SK-N-MC (cell line): ENCODE measurements around the gene CEACAM8.
"Not testable (repeated sequence)": the region's sequence is repeated elsewhere in the genome, so short reads cannot be mapped to it uniquely, and the experiment has no call there.

ENCODE experiments used
- DNase-seq: peaks from one replicate; pipeline ENCODE4 v3.0.0-alpha.2; 2011; ENCODE audit warnings: low read depth, low spot score
- H3K27ac ChIP-seq: fragments of 200-600 bp; sonication (generic); 2 replicates; pipeline ENCODE4 v1.5.1; 2016; ENCODE audit warnings: mixed run types
- H3K36me3 ChIP-seq: fragments of 200-600 bp; sonication (generic); 2 replicates; pipeline ENCODE4 v1.6.1; 2017; ENCODE audit warnings: antibody characterized with exemption, low read length, mixed read lengths; ENCODE audit not compliant: insufficient read depth
- H3K4me3 ChIP-seq: fragments of 200-600 bp; sonication (generic); 2 replicates; pipeline ENCODE4 v1.5.1; 2016
- H3K9ac ChIP-seq: fragments of 200-600 bp; sonication (generic); 2 replicates; pipeline ENCODE4 v1.8.0; 2017; ENCODE audit warnings: mixed run types, mixed read lengths; ENCODE audit not compliant: insufficient read length
- H3K9me3 ChIP-seq: fragments of 200-600 bp; sonication (generic); 2 replicates; pipeline ENCODE4 v1.6.1; 2017; ENCODE audit warnings: low read depth, mild to moderate bottlenecking, antibody characterized with exemption, low read length, moderate library complexity, mixed read lengths
- EZH2 ChIP-seq: fragments of 200-600 bp; sonication (generic); IDR thresholded peaks from one replicate; pipeline ENCODE4 v1.6.1; 2017; ENCODE audit warnings: antibody characterized with exemption
- FOXP2 ChIP-seq: optimal IDR thresholded peaks from 2 replicates; pipeline ENCODE3; 2011; ENCODE audit warnings: mild to moderate bottlenecking, moderate library complexity; ENCODE audit not compliant: insufficient read depth; ENCODE audit errors: extremely low read length, control extremely low read depth
- POLR2AphosphoS5 ChIP-seq: IDR thresholded peaks from 2 replicates; pipeline ENCODE4 v1.6.1; 2012; ENCODE audit warnings: mild to moderate bottlenecking, low read depth, low read length, borderline replicate concordance

CEACAM8 gene

DNA sequence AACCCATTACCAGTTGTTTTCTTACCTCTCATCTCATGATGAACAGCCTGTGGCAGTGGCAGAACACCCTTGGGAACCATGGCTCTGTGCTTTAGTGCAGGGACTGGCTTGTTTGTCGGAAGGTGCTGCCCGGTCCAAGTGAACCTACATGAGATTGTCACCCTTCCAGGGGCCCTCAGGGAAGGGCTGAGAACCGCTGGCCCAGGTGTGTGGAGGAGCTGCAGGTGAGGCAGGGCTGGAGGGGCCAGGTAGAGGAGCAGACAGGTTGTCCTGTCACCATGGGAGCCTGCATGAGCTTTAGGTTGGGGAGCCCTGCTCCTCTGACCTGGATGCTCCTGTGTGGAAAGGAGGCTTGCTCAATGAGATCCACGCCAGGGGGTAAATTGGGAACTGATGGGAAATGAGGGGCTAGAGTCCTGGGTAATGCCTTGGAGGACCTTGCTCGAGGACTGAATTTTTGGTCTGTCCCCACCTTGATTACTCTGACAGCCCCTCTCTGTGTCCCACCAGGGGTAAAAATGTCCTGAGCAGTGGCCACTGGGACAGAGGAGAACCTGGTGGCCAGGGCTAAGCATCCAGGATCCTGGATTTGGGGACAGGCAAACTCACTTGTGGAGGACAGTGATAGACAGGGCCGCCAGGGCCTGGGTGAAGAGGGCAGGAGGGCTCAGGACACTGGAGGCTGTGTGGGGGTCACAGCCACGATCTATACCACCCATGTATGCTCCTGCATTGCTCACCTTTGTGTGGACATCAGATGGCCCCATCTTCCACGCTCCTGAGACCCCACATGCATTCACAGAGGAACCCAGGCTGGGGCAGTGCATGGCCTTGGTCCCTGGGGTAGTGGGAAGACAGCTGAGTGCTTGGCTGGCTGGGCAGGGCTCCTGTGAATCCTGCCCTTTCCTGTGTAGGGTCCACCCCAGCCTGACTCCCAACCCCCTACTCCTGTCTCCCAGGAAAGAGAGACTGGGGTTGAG lies 42.3 kb downstream of the CEACAM8 start:
- Histone ChIP-seq H3K27ac (no peak overlapping the region), H3K36me3 (no peaks in the 10 kb centered on the region), H3K9ac (no peak overlapping the region), H3K4me3 (no peak overlapping the region), H3K9me3 (no peaks in the 10 kb centered on the region)
- TF ChIP-seq FOXP2 = no peak
- TF ChIP-seq POLR2AphosphoS5 = no peak
- TF ChIP-seq EZH2 = no peak
- DNase-seq = no peak

GRCh38 chr19:42550521-42550920 lies 44.2 kb downstream of the CEACAM8 start:
- DNase-seq, H3K27ac ChIP-seq, H3K9ac ChIP-seq, H3K9me3 ChIP-seq, H3K4me3 ChIP-seq, H3K36me3 ChIP-seq: not testable (repeated sequence)

- H3K9me3 ChIP-seq, H3K4me3 ChIP-seq, DNase-seq, H3K36me3 ChIP-seq, H3K27ac ChIP-seq, H3K9ac ChIP-seq: not testable (repeated sequence)
Measured at GRCh38 chr19:42549067-42549466, 45.7 kb downstream of the CEACAM8 start.

- no peaks in the 10 kb centered on the region for H3K9me3 ChIP-seq
- H3K9ac ChIP-seq = no peak overlapping the region
- H3K4me3 ChIP-seq = no peak overlapping the region
- TF ChIP-seq EZH2 = no peak
- TF ChIP-seq FOXP2 = no peak
- TF ChIP-seq POLR2AphosphoS5 = no peak
- no peak overlapping the region for H3K27ac ChIP-seq
- DNase-seq = no peak
- no peaks in the 10 kb centered on the region for H3K36me3 ChIP-seq
Measured at GRCh38 chr19:42548552-42548951, 46.2 kb downstream of the CEACAM8 start.

DNA sequence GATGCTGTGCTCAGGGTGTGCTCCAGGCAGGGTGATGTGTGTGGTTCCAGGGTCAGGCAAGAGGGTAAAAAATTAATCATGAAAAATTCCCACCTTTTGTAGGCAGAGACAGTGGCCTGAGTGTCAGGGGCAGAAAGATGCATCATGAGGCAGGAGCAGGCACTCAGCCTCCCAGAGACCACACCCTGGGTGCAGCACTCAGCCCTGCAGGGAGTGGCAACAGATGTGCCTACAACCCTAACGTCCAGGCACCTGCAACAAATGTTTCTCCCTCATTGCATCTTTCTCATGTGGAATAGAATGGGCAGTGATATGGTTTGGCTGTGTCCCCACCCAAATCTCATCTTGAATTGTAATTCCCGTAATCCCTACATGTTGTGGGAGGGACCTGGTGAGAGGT lies 46.8 kb downstream of the CEACAM8 start:
- DNase-seq = no peak
- Histone ChIP-seq H3K4me3 (no peak overlapping the region), H3K9me3 (no peaks in the 10 kb centered on the region), H3K27ac (no peak overlapping the region), H3K9ac (no peak overlapping the region), H3K36me3 (no peaks in the 10 kb centered on the region)
- no peak for TF ChIP-seq FOXP2
- TF ChIP-seq EZH2 = no peak
- TF ChIP-seq POLR2AphosphoS5 = no peak

DNA sequence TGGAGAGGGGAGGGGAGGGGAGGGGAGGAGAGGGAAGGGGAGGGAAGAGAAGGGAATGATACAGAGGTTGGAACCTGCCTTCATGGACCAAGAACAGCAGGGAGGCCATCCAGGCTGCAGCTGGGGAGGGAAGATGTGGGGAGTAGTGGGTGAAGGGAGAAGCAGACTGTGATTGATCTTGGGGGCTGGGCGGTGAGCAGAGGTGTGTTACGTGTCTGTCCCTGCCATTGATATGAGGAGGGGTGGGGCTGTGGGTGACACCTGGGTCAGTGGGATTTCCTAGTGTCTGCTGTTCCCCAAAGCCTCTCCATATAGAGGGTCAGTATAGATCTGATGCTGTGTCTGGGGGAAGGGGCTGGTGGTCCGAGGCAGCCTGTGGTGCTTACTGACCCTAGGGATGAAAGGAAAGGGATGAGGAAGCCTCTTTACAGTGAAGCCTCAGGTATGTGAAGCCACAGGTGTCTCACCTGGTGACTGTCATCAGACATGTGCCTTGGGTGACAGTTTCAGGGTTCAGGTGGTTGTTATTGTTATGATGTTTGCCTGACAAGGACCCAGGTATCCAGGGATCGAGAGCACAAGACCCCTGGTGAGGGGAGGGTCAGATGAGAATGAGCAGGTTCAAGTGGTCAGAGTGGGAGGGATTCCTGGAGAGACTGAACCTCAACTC lies 47.8 kb downstream of the CEACAM8 start:
- no peak overlapping the region for H3K27ac ChIP-seq
- no peak overlapping the region for H3K4me3 ChIP-seq
- no peak overlapping the region for H3K9ac ChIP-seq
- DNase-seq = no peak
- no peaks in the 10 kb centered on the region for H3K9me3 ChIP-seq
- H3K36me3 ChIP-seq = no peaks in the 10 kb centered on the region
- TF ChIP-seq POLR2AphosphoS5 (no peak), FOXP2 (no peak), EZH2 (no peak)

DNA sequence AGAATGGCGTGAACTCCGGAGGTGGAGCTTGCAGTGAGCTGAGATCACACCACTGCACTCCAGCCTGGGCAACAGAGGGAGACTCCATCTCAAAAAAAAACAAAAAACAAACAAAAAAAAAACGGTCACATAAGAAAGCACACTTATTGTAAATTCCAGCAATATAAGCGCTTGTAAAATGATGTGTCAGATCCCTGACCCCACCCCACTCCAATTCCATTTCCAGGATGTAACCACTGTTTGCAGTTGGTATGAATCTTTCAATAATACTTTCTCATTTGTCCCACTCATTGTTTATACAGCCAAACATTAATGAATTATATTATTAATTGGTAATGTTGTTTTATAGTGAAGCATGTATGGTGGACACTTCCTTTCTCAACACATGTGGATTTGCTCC lies 50.6 kb downstream of the CEACAM8 start:
- no peaks in the 10 kb centered on the region for H3K9me3 ChIP-seq
- no peak overlapping the region for H3K27ac ChIP-seq
- no peak for DNase-seq
- H3K4me3 ChIP-seq = no peak overlapping the region
- no peak overlapping the region for H3K9ac ChIP-seq
- TF ChIP-seq FOXP2 = no peak
- TF ChIP-seq POLR2AphosphoS5 = no peak
- no peak for TF ChIP-seq EZH2
- H3K36me3 ChIP-seq = no peaks in the 10 kb centered on the region

- no peak overlapping the region for H3K4me3 ChIP-seq
- H3K9me3 ChIP-seq = no peaks in the 10 kb centered on the region
- no peak overlapping the region for H3K27ac ChIP-seq
- H3K36me3 ChIP-seq = no peaks in the 10 kb centered on the region
- TF ChIP-seq POLR2AphosphoS5 (no peak), EZH2 (no peak), FOXP2 (no peak)
- no peak for DNase-seq
- H3K9ac ChIP-seq = no peak overlapping the region
Measured at GRCh38 chr19:42542791-42543190, 51.9 kb downstream of the CEACAM8 start.
